IPS DF 6.9 (cell line): ENCODE data around the gene ZNF423.

Experiments used
- DNase-seq: peaks from one replicate; pipeline ENCODE4 v3.0.0-alpha.2; 2013; ENCODE audit warnings: low read depth, low spot score
- H3K27ac ChIP-seq: one replicate; pipeline ENCODE4 v1.5.1; 2013; ENCODE audit warnings: low read length, control low read depth
- H3K27me3 ChIP-seq: 2 replicates; pipeline ENCODE4 v1.6.1; 2013; ENCODE audit warnings: mild to moderate bottlenecking, low read length; ENCODE audit not compliant: control insufficient read depth, insufficient read depth
- H3K36me3 ChIP-seq: 2 replicates; pipeline ENCODE4 v1.6.1; 2013; ENCODE audit warnings: low read length; ENCODE audit not compliant: control insufficient read depth, insufficient read depth
- H3K4me1 ChIP-seq: 2 replicates; pipeline ENCODE4 v1.6.1; 2013; ENCODE audit warnings: low read length; ENCODE audit not compliant: control insufficient read depth, insufficient read depth
- H3K4me3 ChIP-seq: 2 replicates; pipeline ENCODE4 v1.5.1; 2013; ENCODE audit warnings: mild to moderate bottlenecking, low read length
- H3K9me3 ChIP-seq: 2 replicates; pipeline ENCODE4 v1.6.1; 2013; ENCODE audit warnings: low read length, inconsistent platforms; ENCODE audit not compliant: control insufficient read depth, insufficient read depth
- WGBS: extraction: QIAGEN DNeasy Blood & Tissue Kit; methylation state at CpG from one replicate; pipeline ENCODE4 v1.1.7; 2013; ENCODE audit warnings: mixed read lengths, missing lambda C conversion rate; ENCODE audit not compliant: insufficient read length, insufficient coverage; 5-methylcytosine and 5-hydroxymethylcytosine counted together

Gene ZNF423

GRCh38 chr16:49869731-49870130 is 13.8 kb upstream of the ZNF423 start:
- Histone ChIP-seq H3K4me3 (no peak overlapping the region), H3K9me3 (no peaks in the 10 kb centered on the region), H3K36me3 (no peaks in the 10 kb centered on the region), H3K27ac (no peak overlapping the region), H3K27me3 (no peaks in the 10 kb centered on the region), H3K4me1 (no peaks in the 10 kb centered on the region; the same call in 1 of the 2 replicates)
- no peak for DNase-seq
- no CpG with 5 or more reads among the region's 6 CpGs for WGBS

DNA sequence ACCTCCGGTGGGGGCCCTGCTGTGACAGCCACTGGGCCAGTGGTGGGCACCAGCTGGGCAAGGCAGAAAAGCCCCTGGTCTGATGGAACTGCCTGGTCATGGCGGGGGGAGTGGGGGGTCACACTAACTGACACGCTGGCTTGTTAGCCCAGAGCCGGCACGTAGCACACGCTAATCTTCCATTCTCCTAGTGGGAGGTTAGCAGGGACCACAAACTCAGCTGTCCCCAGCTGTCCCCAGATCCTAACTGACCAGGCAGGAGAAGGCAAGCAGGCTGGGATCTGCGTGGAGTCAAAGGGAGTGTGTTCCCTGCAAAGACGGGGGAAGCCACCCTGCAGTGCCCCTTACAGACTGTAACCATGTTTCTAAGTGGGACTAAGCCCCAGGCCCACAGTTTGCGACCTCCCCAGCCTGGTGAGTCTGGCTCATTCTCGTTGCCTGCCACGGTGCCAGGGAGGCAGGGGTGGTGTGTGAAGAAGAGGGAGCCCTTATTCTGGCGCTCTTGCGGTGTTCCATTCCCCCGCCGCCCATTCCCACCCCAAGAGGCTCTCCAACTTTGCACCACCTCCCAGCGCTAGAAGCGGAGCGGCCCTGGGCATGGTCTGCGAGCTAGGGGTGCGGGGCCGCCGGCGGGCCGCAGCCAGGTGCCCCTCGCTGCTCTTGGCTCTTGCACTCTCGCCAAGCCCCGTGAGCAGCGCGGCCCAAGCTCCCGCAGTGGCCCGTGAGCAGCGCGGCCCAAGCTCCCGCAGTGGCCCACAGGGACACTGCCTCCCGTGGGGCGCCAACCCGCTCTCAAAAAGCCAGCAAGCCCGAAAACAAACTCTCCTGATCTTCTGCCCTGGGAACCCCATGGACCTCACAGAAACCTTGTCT is 12.1 kb upstream of the ZNF423 start:
- Histone ChIP-seq H3K36me3 (no peaks in the 10 kb centered on the region), H3K4me1 (no peaks in the 10 kb centered on the region; the same call in 1 of the 2 replicates), H3K27ac (no peak overlapping the region), H3K9me3 (no peaks in the 10 kb centered on the region), H3K4me3 (no peak overlapping the region), H3K27me3 (no peaks in the 10 kb centered on the region)
- no peak for DNase-seq
- WGBS = no CpG with 5 or more reads among the region's 38 CpGs

GRCh38 chr16:49867234-49867633 is 11.3 kb upstream of the ZNF423 start:
- Histone ChIP-seq H3K4me3 (no peak overlapping the region), H3K27me3 (no peaks in the 10 kb centered on the region), H3K4me1 (no peaks in the 10 kb centered on the region; the same call in 1 of the 2 replicates), H3K36me3 (no peaks in the 10 kb centered on the region), H3K27ac (no peak overlapping the region), H3K9me3 (no peaks in the 10 kb centered on the region)
- no peak for DNase-seq
- WGBS = no CpG with 5 or more reads among the region's 2 CpGs

GRCh38 chr16:49866595-49867071 is 10.7 kb upstream of the ZNF423 start:
- WGBS = no CpG with 5 or more reads among the region's 14 CpGs
- no peak overlapping the region for H3K27ac ChIP-seq
- no peak overlapping the region for H3K4me3 ChIP-seq
- no peaks in the 10 kb centered on the region for H3K9me3 ChIP-seq
- H3K4me1 ChIP-seq = no peaks in the 10 kb centered on the region; the same call in 1 of the 2 replicates
- H3K27me3 ChIP-seq = no peaks in the 10 kb centered on the region
- H3K36me3 ChIP-seq = no peaks in the 10 kb centered on the region
- no peak for DNase-seq

GRCh38 chr16:49862694-49863093 is 6.8 kb upstream of the ZNF423 start:
- H3K4me3 ChIP-seq = no peak overlapping the region
- DNase-seq = no peak
- no peaks in the 10 kb centered on the region; the same call in 1 of the 2 replicates for H3K27me3 ChIP-seq
- no peaks in the 10 kb centered on the region for H3K9me3 ChIP-seq
- no CpG with 5 or more reads among the region's 4 CpGs for WGBS
- no peaks in the 10 kb centered on the region for H3K36me3 ChIP-seq
- no peaks in the 10 kb centered on the region for H3K4me1 ChIP-seq
- H3K27ac ChIP-seq = no peak overlapping the region

GRCh38 chr16:49861299-49861698 is 5.4 kb upstream of the ZNF423 start:
- Histone ChIP-seq H3K27ac (no peak overlapping the region), H3K4me3 (no peak overlapping the region), H3K4me1 (no peaks in the 10 kb centered on the region), H3K36me3 (no peaks in the 10 kb centered on the region), H3K9me3 (no peaks in the 10 kb centered on the region), H3K27me3 (no peaks in the 10 kb centered on the region; the same call in 1 of the 2 replicates)
- no CpG with 5 or more reads among the region's 6 CpGs for WGBS
- DNase-seq = no peak

- no peak overlapping the region for H3K4me3 ChIP-seq
- H3K27ac ChIP-seq = no peak overlapping the region
- H3K9me3 ChIP-seq = no peaks in the 10 kb centered on the region
- H3K36me3 ChIP-seq = no peaks in the 10 kb centered on the region
- WGBS = no CpG with 5 or more reads among the region's 2 CpGs
- H3K4me1 ChIP-seq = no peaks in the 10 kb centered on the region
- no peaks in the 10 kb centered on the region; the same call in 1 of the 2 replicates for H3K27me3 ChIP-seq
- no peak for DNase-seq
These were observed 4.7 kb upstream of the ZNF423 start for GRCh38 chr16:49860593-49860992.

GRCh38 chr16:49859125-49859811 is 3.4 kb upstream of the ZNF423 start:
- no peaks in the 10 kb centered on the region; the same call in 1 of the 2 replicates for H3K27me3 ChIP-seq
- no peak overlapping the region for H3K27ac ChIP-seq
- H3K9me3 ChIP-seq = no peaks in the 10 kb centered on the region
- DNase-seq = no peak
- no CpG with 5 or more reads among the region's 30 CpGs for WGBS
- H3K4me1 ChIP-seq = no peaks in the 10 kb centered on the region
- peak overlapping the region; percentile 76; the same call in 1 of the 2 replicates for H3K4me3 ChIP-seq
- no peaks in the 10 kb centered on the region for H3K36me3 ChIP-seq

DNA sequence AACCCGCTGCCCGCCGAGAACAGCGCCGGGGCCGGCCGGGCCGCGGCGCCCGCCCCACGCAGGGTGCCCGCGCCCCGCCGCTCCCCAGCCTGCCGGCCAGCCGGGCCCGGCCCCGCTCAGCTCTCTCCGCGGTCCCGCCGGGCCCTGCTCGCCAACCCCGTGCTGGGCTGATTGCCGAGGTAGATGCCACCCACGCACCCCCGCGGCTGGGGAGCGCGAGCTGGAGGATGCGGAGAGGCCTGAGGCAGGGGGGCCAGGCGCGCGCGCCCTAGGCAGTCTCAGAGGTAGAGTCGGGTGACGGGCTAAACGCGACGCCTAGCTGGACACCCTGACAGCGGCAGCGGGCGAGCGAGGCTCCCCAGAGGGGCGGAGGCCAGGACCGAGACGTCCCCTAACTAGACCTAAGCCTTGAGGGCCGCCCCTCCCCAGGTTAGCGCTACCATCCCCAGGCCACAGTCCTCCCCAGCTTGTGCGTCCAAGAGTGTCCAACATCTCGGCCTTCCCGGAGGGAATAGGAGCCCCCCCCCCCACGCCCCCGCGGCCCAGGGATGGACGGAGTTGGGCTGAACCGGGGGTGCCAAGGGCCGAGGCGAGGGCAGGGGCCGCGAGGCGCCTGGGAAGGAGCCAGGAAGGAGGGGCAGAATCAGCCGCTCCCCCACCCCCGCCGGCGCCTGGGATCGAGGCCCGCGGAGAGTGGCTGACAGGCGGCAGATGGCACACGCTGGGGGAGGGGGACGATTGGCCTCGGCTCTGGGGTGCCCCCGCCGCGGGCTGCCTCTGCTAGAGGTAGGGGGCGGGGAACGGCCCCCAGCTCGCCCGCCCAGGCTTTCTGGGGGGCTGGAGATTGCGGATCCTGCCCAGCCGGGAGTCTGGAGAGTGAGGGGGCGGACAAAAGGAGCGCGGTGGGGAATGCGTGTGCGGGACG is 2.5 kb upstream of the ZNF423 start:
- H3K27me3 ChIP-seq = no peaks in the 10 kb centered on the region; the same call in 1 of the 2 replicates
- H3K4me1 ChIP-seq = no peaks in the 10 kb centered on the region
- peak overlapping the region; percentile 76; the same call in 1 of the 2 replicates for H3K4me3 ChIP-seq
- no CpG with 5 or more reads among the region's 90 CpGs for WGBS
- DNase-seq = no peak
- H3K36me3 ChIP-seq = no peaks in the 10 kb centered on the region
- no peak overlapping the region for H3K27ac ChIP-seq
- no peaks in the 10 kb centered on the region for H3K9me3 ChIP-seq
